Activated CD4-positive, alpha-beta memory T cell treated with anti-CD3 and anti-CD28 coated beads for 36 hours (primary cell): ENCODE data around the gene NMUR2. TPM values are rescaled to one million over a fixed set of nuclear protein-coding genes. Genes with fewer than 3 reads are reported as not detected.
A peak's percentile ranks its signal among the peaks of the same experiment; 100 is the strongest.

Source experiments
- CTCF ChIA-PET: fragments of 350-600 bp; sonication (Branson Sonifier 250); formaldehyde crosslinking; loops from one replicate; lab custom pipeline; 2021; ENCODE audit warnings: antibody characterized with exemption, inconsistent platforms; lab: Charles Lee
- POLR2A ChIA-PET: fragments of 350-600 bp; sonication (Branson Sonifier 250); formaldehyde crosslinking; loops from one replicate; lab custom pipeline; 2021; ENCODE audit warnings: antibody characterized with exemption; lab: Charles Lee
- DNase-seq: peaks from one replicate; pipeline ENCODE4 v3.0.0-alpha.2; 2020
- H3K27ac Mint-ChIP-seq: one replicate; pipeline ENCODE4 v1.8.0; 2021; ENCODE audit warnings: mixed read lengths
- H3K27me3 Mint-ChIP-seq: one replicate; pipeline ENCODE4 v1.8.0; 2021; ENCODE audit warnings: mixed read lengths
- H3K36me3 Mint-ChIP-seq: one replicate; pipeline ENCODE4 v1.8.0; 2021; ENCODE audit warnings: mixed read lengths
- H3K4me1 Mint-ChIP-seq: one replicate; pipeline ENCODE4 v1.8.0; 2021; ENCODE audit warnings: low read depth, mixed read lengths
- H3K4me3 Mint-ChIP-seq: one replicate; pipeline ENCODE4 v1.8.0; 2021; ENCODE audit warnings: mild to moderate bottlenecking, mixed read lengths
- H3K9me3 Mint-ChIP-seq: one replicate; pipeline ENCODE4 v1.8.0; 2021; ENCODE audit warnings: mixed read lengths
- intact Hi-C: fragments of 100-400 bp; cut with micrococcal nuclease; formaldehyde crosslinking; loops from one replicate; pipeline ENCODE4 v1.15.1; 2023
- total RNA-seq, 2 experiments: library from RNA; stranded (reverse); gene quantifications; one replicate each; pipeline ENCODE4 v1.2.3, GENCODE V29; 2021

The NMUR2 gene
- total RNA-seq, 2 experiments from 2014 or later: not detected

DNA sequence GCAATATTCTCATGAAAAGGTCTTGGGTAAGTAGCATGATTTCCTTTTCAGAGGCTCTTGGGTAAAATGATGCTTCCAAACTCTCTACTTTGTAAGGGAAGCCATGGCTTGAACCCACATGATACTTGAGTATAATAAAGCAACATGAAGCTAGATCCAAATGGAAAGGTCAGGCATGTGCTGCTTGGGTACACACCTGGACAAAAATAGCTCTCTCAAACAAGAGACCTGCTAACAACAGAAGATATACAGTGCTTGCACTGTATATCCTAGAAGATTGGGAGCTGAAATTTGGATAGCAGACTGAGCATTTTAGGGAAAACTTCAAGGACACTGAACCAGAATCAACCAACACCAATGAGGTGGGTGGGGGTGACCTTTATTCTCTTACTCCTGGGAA, 40.2 kb downstream of the NMUR2 start:
- Mint-ChIP-seq H3K4me3 (no peak overlapping the region), H3K9me3 (no peaks in the 10 kb centered on the region), H3K4me1 (no peaks in the 10 kb centered on the region), H3K27ac (no peak overlapping the region), H3K27me3 (no peaks in the 10 kb centered on the region), H3K36me3 (no peaks in the 10 kb centered on the region)
- no peak for DNase-seq
- ChIA-PET POLR2A (no interaction called here), CTCF (interaction anchor here (1.2 kb wide), 1 partner anchor 15 kb away, joined by 8 read pairs; no protein-coding TSS in a partner anchor)
- intact Hi-C loops: no loop called here

- no peaks in the 10 kb centered on the region for H3K36me3 Mint-ChIP-seq
- H3K9me3 Mint-ChIP-seq: no peaks in the 10 kb centered on the region
- no peaks in the 10 kb centered on the region for H3K27me3 Mint-ChIP-seq
- POLR2A ChIA-PET: no interaction called here
- CTCF ChIA-PET: no interaction called here
- DNase-seq: no peak
- no peak overlapping the region for H3K4me3 Mint-ChIP-seq
- intact Hi-C loops: no loop called here
- H3K27ac Mint-ChIP-seq: no peak overlapping the region
- no peaks in the 10 kb centered on the region for H3K4me1 Mint-ChIP-seq
Observed at GRCh38 chr5:152364172-152364571, 40.9 kb downstream of the NMUR2 start.

DNA sequence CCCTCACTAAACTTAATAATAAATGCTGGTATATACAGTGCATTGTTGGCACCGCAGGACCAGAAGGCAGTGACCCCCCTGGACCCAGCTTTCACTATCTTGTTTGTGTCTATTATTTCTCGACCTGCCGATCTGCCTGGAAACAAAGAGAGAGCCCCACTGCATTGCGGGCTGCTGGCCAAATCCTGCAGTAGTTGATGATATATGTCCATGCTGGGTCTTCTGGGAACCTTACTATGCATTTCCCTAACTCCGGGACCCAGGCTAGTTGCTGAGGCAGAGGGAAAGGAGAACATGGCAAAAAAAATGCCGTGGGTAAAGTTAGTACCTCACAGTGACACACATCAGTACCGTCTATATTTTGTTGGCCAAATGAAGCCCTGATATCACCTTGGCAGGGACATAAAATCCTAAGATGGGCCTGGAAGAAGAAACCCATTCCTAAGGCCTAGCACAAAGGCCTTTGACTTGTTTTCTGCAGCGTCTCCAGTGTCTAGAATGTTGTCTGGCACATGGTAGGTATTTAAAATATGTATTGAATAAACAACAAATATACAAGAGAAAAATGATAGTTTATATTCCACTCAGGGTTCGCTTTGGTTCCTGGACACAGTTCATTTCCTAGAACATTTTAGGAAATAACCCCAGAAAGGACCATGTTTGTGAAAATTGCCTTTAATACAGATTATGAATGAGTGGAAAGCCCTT, 46.1 kb downstream of the NMUR2 start:
- Mint-ChIP-seq H3K27ac (no peak overlapping the region), H3K4me1 (no peaks in the 10 kb centered on the region), H3K4me3 (no peak overlapping the region), H3K9me3 (no peaks in the 10 kb centered on the region), H3K36me3 (no peaks in the 10 kb centered on the region), H3K27me3 (no peaks in the 10 kb centered on the region)
- POLR2A ChIA-PET: no interaction called here
- intact Hi-C loops: loop anchor here (10.0 kb wide), 2 partner anchors 156 to 214 kb away; no protein-coding TSS in a partner anchor
- CTCF ChIA-PET: no interaction called here
- no peak for DNase-seq

GRCh38 chr5:152356506-152356905, 48.6 kb downstream of the NMUR2 start:
- ChIA-PET POLR2A (no interaction called here), CTCF (no interaction called here)
- Mint-ChIP-seq H3K36me3 (no peaks in the 10 kb centered on the region), H3K27ac (no peak overlapping the region), H3K9me3 (no peaks in the 10 kb centered on the region), H3K4me1 (no peaks in the 10 kb centered on the region), H3K4me3 (no peak overlapping the region), H3K27me3 (no peaks in the 10 kb centered on the region)
- no peak for DNase-seq
- intact Hi-C loops: loop anchor here (10.0 kb wide), 2 partner anchors 158 to 212 kb away; no protein-coding TSS in a partner anchor

- H3K27me3 Mint-ChIP-seq: no peaks in the 10 kb centered on the region
- H3K4me1 Mint-ChIP-seq: no peaks in the 10 kb centered on the region
- intact Hi-C loops: loop anchor here (10.0 kb wide), 2 partner anchors 160 to 210 kb away; no protein-coding TSS in a partner anchor
- no peaks in the 10 kb centered on the region for H3K36me3 Mint-ChIP-seq
- DNase-seq: no peak
- no peaks in the 10 kb centered on the region for H3K9me3 Mint-ChIP-seq
- ChIA-PET POLR2A (no interaction called here), CTCF (no interaction called here)
- H3K27ac Mint-ChIP-seq: no peak overlapping the region
- H3K4me3 Mint-ChIP-seq: no peak overlapping the region
Observed at GRCh38 chr5:152355061-152355460, 50.0 kb downstream of the NMUR2 start.

GRCh38 chr5:152353001-152353400, 52.1 kb downstream of the NMUR2 start:
- Mint-ChIP-seq H3K9me3 (no peaks in the 10 kb centered on the region), H3K36me3 (no peaks in the 10 kb centered on the region), H3K4me1 (no peaks in the 10 kb centered on the region), H3K4me3 (no peak overlapping the region), H3K27me3 (no peaks in the 10 kb centered on the region), H3K27ac (no peak overlapping the region)
- ChIA-PET CTCF (interaction anchor here (2.2 kb wide), 1 partner anchor 528 kb away, joined by 7 read pairs; no protein-coding TSS in a partner anchor), POLR2A (no interaction called here)
- DNase-seq: no peak
- intact Hi-C loops: loop anchor here (10.0 kb wide), 2 partner anchors 162 to 208 kb away; no protein-coding TSS in a partner anchor

DNA sequence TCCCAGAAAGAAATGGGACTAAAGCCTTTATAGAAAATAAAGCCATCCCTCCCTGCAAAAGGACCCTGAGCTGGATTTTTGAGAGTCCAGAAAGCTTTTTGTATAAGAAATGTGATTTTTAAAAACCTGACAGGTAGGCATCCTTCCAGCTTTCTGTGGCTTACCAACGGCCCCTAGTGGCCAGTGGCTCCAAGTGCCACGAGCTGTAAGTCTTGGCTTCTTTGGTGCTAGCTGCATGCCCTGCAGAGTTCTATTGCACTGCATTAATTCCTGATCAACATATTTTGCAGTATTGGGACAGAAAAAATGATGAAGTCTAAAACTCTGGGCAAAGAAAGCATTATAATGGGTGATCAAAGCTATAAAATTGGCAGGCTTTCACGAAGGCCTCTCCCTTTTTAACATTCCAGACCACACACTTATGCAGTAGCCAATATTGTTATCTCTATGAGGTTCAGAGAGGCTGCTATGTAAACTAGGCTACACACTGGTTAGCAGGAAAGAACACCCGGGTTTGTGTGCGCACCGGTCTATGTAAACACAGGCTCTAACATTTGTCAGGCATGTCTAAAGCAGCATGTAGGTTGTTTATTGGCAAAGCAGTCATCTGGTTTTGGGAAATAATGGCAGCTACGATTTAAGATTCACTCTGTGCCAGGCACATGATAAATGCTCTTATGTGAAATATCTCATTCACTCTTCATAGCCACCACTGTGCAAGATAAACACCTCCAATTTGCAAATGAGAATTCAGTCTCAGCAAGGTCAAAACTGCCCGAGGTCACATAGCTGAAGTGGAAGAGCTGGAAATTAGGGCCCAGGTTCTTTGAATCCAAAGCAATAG, 55.2 kb downstream of the NMUR2 start:
- H3K9me3 Mint-ChIP-seq: no peaks in the 10 kb centered on the region
- intact Hi-C loops: loop anchor here (10.0 kb wide), 2 partner anchors 165 to 205 kb away; no protein-coding TSS in a partner anchor
- CTCF ChIA-PET: interaction anchor here (0.6 to 4.0 kb wide), 19 partner anchors 12 to 1594 kb away, joined by 3 to 38 read pairs (median 4); no protein-coding TSS in a partner anchor
- H3K27me3 Mint-ChIP-seq: no peaks in the 10 kb centered on the region
- POLR2A ChIA-PET: no interaction called here
- DNase-seq: peak; percentile 41
- H3K4me3 Mint-ChIP-seq: no peak overlapping the region
- no peaks in the 10 kb centered on the region for H3K4me1 Mint-ChIP-seq
- H3K36me3 Mint-ChIP-seq: no peaks in the 10 kb centered on the region
- no peak overlapping the region for H3K27ac Mint-ChIP-seq
